Measurements from ENCODE around the gene FASN.
A peak's percentile ranks its signal among the peaks of the same experiment; 100 is the strongest.
"Not testable (repeated sequence)": the region's sequence is repeated elsewhere in the genome, so short reads cannot be mapped to it uniquely, and the experiment has no call there.

Gene FASN

GRCh38 chr17:82045936-82046484, 52.0 kb downstream of the FASN start:
- H3K4me3 ChIP-seq = no peak overlapping the region
- H3K9me3 ChIP-seq (ENCODE audit: low read depth, low read length) = no peaks in the 10 kb centered on the region
- TF ChIP-seq POLR2AphosphoS5 (IDR thresholded peaks at IDR 0.05; ENCODE audit: borderline replicate concordance, low read depth, low read length) (no peak), EZH2 (IDR thresholded peaks at IDR 0.05) (no peak), FOXP2 (optimal IDR thresholded peaks at IDR 0.05; ENCODE audit: control extremely low read depth, extremely low read length, insufficient read depth) (no peak)
- no peaks in the 10 kb centered on the region; the same call in 1 of the 2 replicates for H3K36me3 ChIP-seq (ENCODE audit: insufficient read depth, low read length)
- H3K27ac ChIP-seq = 0 out of 2 replicates have a peak overlapping the region, but pooled peaks have one; percentile 36
- no peak overlapping the region for H3K9ac ChIP-seq (ENCODE audit: insufficient read length)
- DNase-seq (ENCODE audit: low read depth, low spot score) = no peak

- Histone ChIP-seq H3K36me3 (ENCODE audit: insufficient read depth, low read length) (no peaks in the 10 kb centered on the region; the same call in 1 of the 2 replicates), H3K9me3 (ENCODE audit: low read depth, low read length) (no peaks in the 10 kb centered on the region), H3K9ac (ENCODE audit: insufficient read length) (no peak overlapping the region), H3K4me3 (no peak overlapping the region), H3K27ac (no peak overlapping the region)
- TF ChIP-seq FOXP2 (optimal IDR thresholded peaks at IDR 0.05; ENCODE audit: control extremely low read depth, extremely low read length, insufficient read depth) (no peak), EZH2 (IDR thresholded peaks at IDR 0.05) (no peak), POLR2AphosphoS5 (IDR thresholded peaks at IDR 0.05; ENCODE audit: borderline replicate concordance, low read depth, low read length) (no peak)
- no peak for DNase-seq (ENCODE audit: low read depth, low spot score)
Observed at GRCh38 chr17:82043507-82043906, 54.5 kb downstream of the FASN start.

- no peak overlapping the region for H3K27ac ChIP-seq
- DNase-seq (ENCODE audit: low read depth, low spot score) = no peak
- no peak overlapping the region for H3K9ac ChIP-seq (ENCODE audit: insufficient read length)
- H3K4me3 ChIP-seq = no peak overlapping the region
- no peaks in the 10 kb centered on the region for H3K9me3 ChIP-seq (ENCODE audit: low read depth, low read length)
- TF ChIP-seq POLR2AphosphoS5 (IDR thresholded peaks at IDR 0.05; ENCODE audit: borderline replicate concordance, low read depth, low read length) (no peak), EZH2 (IDR thresholded peaks at IDR 0.05) (no peak), FOXP2 (optimal IDR thresholded peaks at IDR 0.05; ENCODE audit: control extremely low read depth, extremely low read length, insufficient read depth) (no peak)
- no peaks in the 10 kb centered on the region; the same call in 1 of the 2 replicates for H3K36me3 ChIP-seq (ENCODE audit: insufficient read depth, low read length)
Observed at GRCh38 chr17:82042649-82043048, 55.4 kb downstream of the FASN start.

- Histone ChIP-seq H3K9ac (ENCODE audit: insufficient read length) (no peak overlapping the region), H3K4me3 (no peak overlapping the region), H3K27ac (no peak overlapping the region; the same call in 1 of the 2 replicates), H3K36me3 (ENCODE audit: insufficient read depth, low read length) (no peaks in the 10 kb centered on the region), H3K9me3 (ENCODE audit: low read depth, low read length) (no peaks in the 10 kb centered on the region)
- no peak for DNase-seq (ENCODE audit: low read depth, low spot score)
- TF ChIP-seq EZH2 (IDR thresholded peaks at IDR 0.05) (no peak), POLR2AphosphoS5 (IDR thresholded peaks at IDR 0.05; ENCODE audit: borderline replicate concordance, low read depth, low read length) (no peak), FOXP2 (optimal IDR thresholded peaks at IDR 0.05; ENCODE audit: control extremely low read depth, extremely low read length, insufficient read depth) (no peak)
Observed at GRCh38 chr17:82041144-82041814, 56.8 kb downstream of the FASN start.

- H3K4me3 ChIP-seq = no peak overlapping the region
- no peak for DNase-seq (ENCODE audit: low read depth, low spot score)
- TF ChIP-seq FOXP2 (optimal IDR thresholded peaks at IDR 0.05; ENCODE audit: control extremely low read depth, extremely low read length, insufficient read depth) (no peak), EZH2 (IDR thresholded peaks at IDR 0.05) (no peak), POLR2AphosphoS5 (IDR thresholded peaks at IDR 0.05; ENCODE audit: borderline replicate concordance, low read depth, low read length) (no peak)
- H3K36me3 ChIP-seq (ENCODE audit: insufficient read depth, low read length) = no peaks in the 10 kb centered on the region
- H3K9ac ChIP-seq (ENCODE audit: insufficient read length) = no peak overlapping the region
- no peak overlapping the region for H3K27ac ChIP-seq
- H3K9me3 ChIP-seq (ENCODE audit: low read depth, low read length) = no peaks in the 10 kb centered on the region
Observed at GRCh38 chr17:82039695-82040299, 58.2 kb downstream of the FASN start.

GRCh38 chr17:82038796-82039409, 59.1 kb downstream of the FASN start:
- H3K4me3 ChIP-seq; H3K9ac ChIP-seq (ENCODE audit: insufficient read length); H3K9me3 ChIP-seq (ENCODE audit: low read depth, low read length); DNase-seq (ENCODE audit: low read depth, low spot score); H3K36me3 ChIP-seq (ENCODE audit: insufficient read depth, low read length); H3K27ac ChIP-seq: not testable (repeated sequence)

- Histone ChIP-seq H3K27ac (0 out of 2 replicates have a peak overlapping the region, but pooled peaks have one; percentile 39), H3K9ac (ENCODE audit: insufficient read length) (peak overlapping the region; percentile 57), H3K4me3 (peak overlapping the region; percentile 95), H3K36me3 (ENCODE audit: insufficient read depth, low read length) (no peaks in the 10 kb centered on the region), H3K9me3 (ENCODE audit: low read depth, low read length) (no peaks in the 10 kb centered on the region)
- TF ChIP-seq FOXP2 (optimal IDR thresholded peaks at IDR 0.05; ENCODE audit: control extremely low read depth, extremely low read length, insufficient read depth) (no peak), POLR2AphosphoS5 (IDR thresholded peaks at IDR 0.05; ENCODE audit: borderline replicate concordance, low read depth, low read length) (no peak), EZH2 (IDR thresholded peaks at IDR 0.05) (no peak)
- DNase-seq (ENCODE audit: low read depth, low spot score) = no peak
Observed at GRCh38 chr17:82037889-82038195, 60.2 kb downstream of the FASN start.

GRCh38 chr17:82037092-82037888, 60.7 kb downstream of the FASN start, which contains the start of gene DCXR:
Gene DCXR, minus strand, starts transcription at chr17:82037697. Its CDS starts 15 bp downstream, at chr17:82037682.
- Histone ChIP-seq H3K4me3 (peak within 1 kb of the TSS; percentile 95), H3K27ac (peak within 1 kb of the TSS; percentile 85), H3K9ac (ENCODE audit: insufficient read length) (peak within 1 kb of the TSS; percentile 91), H3K9me3 (ENCODE audit: low read depth, low read length) (no peaks in the 10 kb centered on the region), H3K36me3 (ENCODE audit: insufficient read depth, low read length) (no peaks in the 10 kb centered on the region)
- peak; percentile 62 for DNase-seq (ENCODE audit: low read depth, low spot score)
- no peak for TF ChIP-seq FOXP2 (optimal IDR thresholded peaks at IDR 0.05; ENCODE audit: control extremely low read depth, extremely low read length, insufficient read depth)
- TF ChIP-seq EZH2 (IDR thresholded peaks at IDR 0.05) = no peak
- peak; percentile 93 for TF ChIP-seq POLR2AphosphoS5 (IDR thresholded peaks at IDR 0.05; ENCODE audit: borderline replicate concordance, low read depth, low read length)
